Measurements from ENCODE around the gene PDZK1IP1.

DNA sequence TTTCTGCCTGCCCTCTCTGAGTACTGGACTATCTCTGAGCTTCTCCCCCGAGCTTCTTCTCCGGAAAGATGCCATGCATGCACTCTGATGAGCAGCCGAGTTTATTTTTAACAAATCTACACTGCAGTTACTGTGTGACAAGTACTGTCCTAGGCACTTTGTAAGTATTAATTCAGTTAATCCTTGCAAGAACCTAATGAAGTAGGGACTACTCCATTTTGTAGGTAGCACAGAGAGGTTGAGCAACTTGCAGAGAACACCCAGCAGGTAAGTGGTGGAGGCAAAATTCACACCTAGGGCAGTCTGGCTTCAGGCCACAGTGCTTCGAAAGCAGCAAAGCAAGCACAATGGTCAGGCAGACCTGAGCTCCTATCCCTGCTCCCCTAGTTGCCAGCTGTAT lies 46.0 kb upstream of the PDZK1IP1 start:
- TF ChIP-seq POLR2A (IDR thresholded peaks at IDR 0.05) = no peak
- TF ChIP-seq POLR2AphosphoS5 (IDR thresholded peaks at IDR 0.05) = no peak
- TF ChIP-seq, protein P1, sequence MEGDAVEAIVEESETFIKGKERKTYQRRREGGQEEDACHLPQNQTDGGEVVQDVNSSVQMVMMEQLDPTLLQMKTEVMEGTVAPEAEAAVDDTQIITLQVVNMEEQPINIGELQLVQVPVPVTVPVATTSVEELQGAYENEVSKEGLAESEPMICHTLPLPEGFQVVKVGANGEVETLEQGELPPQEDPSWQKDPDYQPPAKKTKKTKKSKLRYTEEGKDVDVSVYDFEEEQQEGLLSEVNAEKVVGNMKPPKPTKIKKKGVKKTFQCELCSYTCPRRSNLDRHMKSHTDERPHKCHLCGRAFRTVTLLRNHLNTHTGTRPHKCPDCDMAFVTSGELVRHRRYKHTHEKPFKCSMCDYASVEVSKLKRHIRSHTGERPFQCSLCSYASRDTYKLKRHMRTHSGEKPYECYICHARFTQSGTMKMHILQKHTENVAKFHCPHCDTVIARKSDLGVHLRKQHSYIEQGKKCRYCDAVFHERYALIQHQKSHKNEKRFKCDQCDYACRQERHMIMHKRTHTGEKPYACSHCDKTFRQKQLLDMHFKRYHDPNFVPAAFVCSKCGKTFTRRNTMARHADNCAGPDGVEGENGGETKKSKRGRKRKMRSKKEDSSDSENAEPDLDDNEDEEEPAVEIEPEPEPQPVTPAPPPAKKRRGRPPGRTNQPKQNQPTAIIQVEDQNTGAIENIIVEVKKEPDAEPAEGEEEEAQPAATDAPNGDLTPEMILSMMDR (IDR thresholded peaks at IDR 0.05) = no peak
